Activated B cell treated with CpG ODN at 0.5 μM for 24 hours (primary cell): ENCODE data around the gene STAP1. TPM values are rescaled to one million over a fixed set of nuclear protein-coding genes. Genes with fewer than 3 reads are reported as not detected.
"Not testable (repeated sequence)": the region's sequence is repeated elsewhere in the genome, so short reads cannot be mapped to it uniquely, and the experiment has no call there.

Experiments used
- ATAC-seq: fragments of 200-7000 bp; cut with Tn5 transposase; one replicate; pipeline ENCODE4 v1.10.0; 2021; ENCODE audit warnings: low read depth, mild to moderate bottlenecking, moderate library complexity
- CTCF ChIA-PET: fragments of 350-600 bp; sonication (Branson Sonifier 250); formaldehyde crosslinking; loops from one replicate; lab custom pipeline; 2021; ENCODE audit warnings: antibody characterized with exemption; lab: Charles Lee
- POLR2A ChIA-PET: fragments of 350-600 bp; sonication (Branson Sonifier 250); formaldehyde crosslinking; loops from one replicate; lab custom pipeline; 2021; ENCODE audit warnings: antibody characterized with exemption; lab: Charles Lee
- DNase-seq: peaks from one replicate; pipeline ENCODE4 v3.0.0; 2022
- H3K27ac Mint-ChIP-seq: one replicate; pipeline ENCODE4 v1.8.0; 2020; ENCODE audit warnings: mixed read lengths
- H3K27me3 Mint-ChIP-seq: one replicate; pipeline ENCODE4 v1.8.0; 2021; ENCODE audit warnings: mixed read lengths
- H3K36me3 Mint-ChIP-seq: one replicate; pipeline ENCODE4 v1.8.0; 2021; ENCODE audit warnings: low read depth, mixed read lengths
- H3K4me1 Mint-ChIP-seq: one replicate; pipeline ENCODE4 v1.8.0; 2021; ENCODE audit warnings: mixed read lengths
- H3K4me3 Mint-ChIP-seq: one replicate; pipeline ENCODE4 v1.8.0; 2020; ENCODE audit warnings: mild to moderate bottlenecking, mixed read lengths
- H3K9me3 Mint-ChIP-seq: one replicate; pipeline ENCODE4 v1.8.0; 2020; ENCODE audit warnings: mixed read lengths
- CTCF ChIP-seq: fragments of 200-600 bp; IDR thresholded peaks from one replicate; pipeline ENCODE4 v1.8.0; 2022; ENCODE audit warnings: antibody characterized with exemption, mild to moderate bottlenecking
- intact Hi-C: fragments of 100-400 bp; cut with micrococcal nuclease; formaldehyde crosslinking; loops from one replicate; pipeline ENCODE4 v1.15.1; 2024
- total RNA-seq: library from RNA; stranded (reverse); gene quantifications from 2 replicates; pipeline ENCODE4 v1.2.3, GENCODE V29; 2022

STAP1 gene
- total RNA-seq, 1 donor from 2014 or later: 46.4 TPM

DNA sequence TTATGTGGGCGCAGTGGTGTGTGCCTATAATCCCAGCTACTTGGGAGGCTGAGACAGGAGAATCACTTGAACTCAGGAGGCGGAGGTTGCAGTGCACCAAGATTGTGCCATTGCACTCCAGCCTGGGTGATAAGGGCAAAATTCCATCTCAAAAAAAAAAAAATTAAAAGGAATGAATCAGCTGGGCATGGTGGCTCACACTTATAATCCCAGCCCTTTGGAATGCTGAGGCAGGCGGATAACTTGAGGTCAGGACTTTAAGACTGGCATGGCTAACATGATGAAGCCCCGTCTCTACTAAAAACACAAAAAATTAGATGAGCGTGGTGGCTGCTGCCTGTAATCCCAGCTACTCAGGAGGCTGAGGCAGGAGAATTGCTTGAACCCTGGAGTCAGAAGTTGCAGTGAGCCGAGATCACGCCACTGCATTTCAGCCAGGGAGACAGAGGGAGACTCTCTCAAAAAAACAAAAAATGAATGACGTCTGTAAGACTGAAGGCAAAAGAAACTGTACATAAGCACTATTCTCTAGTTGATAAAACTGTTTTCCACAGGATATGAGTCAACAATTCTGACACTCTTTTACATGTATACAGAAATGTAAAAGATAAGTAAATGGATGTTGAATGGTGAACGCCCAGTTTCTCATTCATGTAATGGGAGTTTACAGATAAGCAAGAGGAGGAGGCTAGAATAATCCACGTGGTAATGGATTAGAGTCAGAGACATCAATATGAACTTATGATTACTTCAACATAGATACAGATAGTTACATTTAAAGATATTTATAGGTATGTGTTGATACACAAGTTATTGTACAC lies 35.5 kb upstream of the STAP1 start:
- CTCF ChIA-PET: no interaction called here
- peaks cover 37% of the 10 kb centered on the region for H3K4me1 Mint-ChIP-seq
- H3K4me3 Mint-ChIP-seq: no peak overlapping the region
- H3K27me3 Mint-ChIP-seq: no peaks in the 10 kb centered on the region
- no peak for TF ChIP-seq CTCF
- POLR2A ChIA-PET: no interaction called here
- ATAC-seq (no peak), DNase-seq (no peak)
- intact Hi-C loops: no loop called here
- H3K27ac Mint-ChIP-seq: no peak overlapping the region
- H3K36me3 Mint-ChIP-seq: peaks cover 74% of the 10 kb centered on the region
- H3K9me3 Mint-ChIP-seq: no peaks in the 10 kb centered on the region

- POLR2A ChIA-PET, H3K27me3 Mint-ChIP-seq, CTCF ChIA-PET, H3K4me3 Mint-ChIP-seq, ATAC-seq, DNase-seq, H3K27ac Mint-ChIP-seq, intact Hi-C loops, H3K9me3 Mint-ChIP-seq: not testable (repeated sequence)
- peaks cover 74% of the 10 kb centered on the region for H3K36me3 Mint-ChIP-seq
- peaks cover 43% of the 10 kb centered on the region for H3K4me1 Mint-ChIP-seq
Measured at GRCh38 chr4:67524140-67524539, 34.4 kb upstream of the STAP1 start.

- DNase-seq (no peak), ATAC-seq (no peak)
- no peak for TF ChIP-seq CTCF
- Mint-ChIP-seq H3K9me3 (peaks cover 1% of the 10 kb centered on the region), H3K36me3 (peaks cover 85% of the 10 kb centered on the region), H3K27me3 (no peaks in the 10 kb centered on the region), H3K27ac (no peak overlapping the region), H3K4me3 (no peak overlapping the region), H3K4me1 (peaks cover 22% of the 10 kb centered on the region)
- ChIA-PET POLR2A (no interaction called here), CTCF (no interaction called here)
- intact Hi-C loops: no loop called here
Measured at GRCh38 chr4:67531379-67531962, 27.1 kb upstream of the STAP1 start.

- H3K27ac Mint-ChIP-seq, CTCF ChIA-PET: not testable (repeated sequence)
Measured at GRCh38 chr4:67532397-67532796, 26.1 kb upstream of the STAP1 start.

DNA sequence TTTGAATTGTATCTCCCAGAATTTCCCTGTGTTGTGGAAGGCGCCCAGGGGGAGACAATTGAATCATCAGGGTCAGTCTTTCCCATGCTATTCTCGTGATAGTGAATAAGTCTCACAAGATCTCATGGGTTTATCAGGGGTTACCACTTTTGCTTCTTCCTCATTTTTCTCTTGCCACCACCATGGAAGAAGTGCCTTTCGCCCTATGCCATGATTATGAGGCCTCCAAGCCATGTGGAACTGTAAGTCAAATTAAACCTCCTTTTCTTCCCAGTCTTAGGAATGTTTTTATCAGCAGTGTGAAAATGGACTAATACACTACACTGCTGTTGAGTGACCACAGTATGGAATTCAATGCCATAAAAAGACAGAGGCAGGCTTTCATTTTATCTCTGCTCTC lies 25.4 kb upstream of the STAP1 start:
- Mint-ChIP-seq H3K4me3 (no peak overlapping the region), H3K36me3 (peaks cover 84% of the 10 kb centered on the region), H3K9me3 (peaks cover 1% of the 10 kb centered on the region), H3K4me1 (peaks cover 10% of the 10 kb centered on the region), H3K27ac (no peak overlapping the region), H3K27me3 (no peaks in the 10 kb centered on the region)
- TF ChIP-seq CTCF: no peak
- intact Hi-C loops: no loop called here
- no peak for ATAC-seq
- DNase-seq: no peak
- ChIA-PET POLR2A (no interaction called here), CTCF (no interaction called here)

More at GRCh38 chr4:67532397-67532796, 26.1 kb upstream of the STAP1 start:
- H3K9me3 Mint-ChIP-seq, ATAC-seq, DNase-seq, H3K27me3 Mint-ChIP-seq, intact Hi-C loops, H3K4me3 Mint-ChIP-seq: not testable (repeated sequence)
- H3K36me3 Mint-ChIP-seq: peaks cover 82% of the 10 kb centered on the region
- peaks cover 14% of the 10 kb centered on the region for H3K4me1 Mint-ChIP-seq
- POLR2A ChIA-PET: interaction anchor here (0.7 kb wide), 1 partner anchor 92 kb away, joined by 5 read pairs; no protein-coding TSS in a partner anchor

- POLR2A ChIA-PET: interaction anchor here (0.8 kb wide), 1 partner anchor 10 kb away, joined by 3 read pairs; the partner anchor contains the start of gene CENPC
- H3K4me3 Mint-ChIP-seq: no peak overlapping the region
- no peak for TF ChIP-seq CTCF
- no peaks in the 10 kb centered on the region for H3K27me3 Mint-ChIP-seq
- CTCF ChIA-PET: no interaction called here
- peaks cover 87% of the 10 kb centered on the region for H3K36me3 Mint-ChIP-seq
- peaks cover 1% of the 10 kb centered on the region for H3K9me3 Mint-ChIP-seq
- no peak for ATAC-seq
- intact Hi-C loops: no loop called here
- no peak overlapping the region for H3K27ac Mint-ChIP-seq
- peaks cover 3% of the 10 kb centered on the region for H3K4me1 Mint-ChIP-seq
- no peak for DNase-seq
Measured at GRCh38 chr4:67535280-67535840, 23.2 kb upstream of the STAP1 start.
